Coronary artery (tissue), 2 donors: ENCODE measurements around the gene POP4.
"Not testable (repeated sequence)": the region's sequence is repeated elsewhere in the genome, so short reads cannot be mapped to it uniquely, and the experiment has no call there.

ENCODE experiments used
- DNase-seq: peaks from one replicate; pipeline ENCODE4 v3.0.0-alpha.2; 2017; ENCODE audit warnings: low spot score
- H3K27ac ChIP-seq, 2 donors: fragments of 200-600 bp; sonication (generic); one replicate each; pipeline ENCODE4 v1.5.1; 2016 to 2019
- H3K4me3 ChIP-seq: fragments of 200-600 bp; sonication (generic); 2 replicates; pipeline ENCODE4 v1.5.1; 2016; ENCODE audit warnings: mild to moderate bottlenecking, moderate library complexity
- TF ChIP-seq, protein P1 (sequence below): fragments of 200-600 bp; sonication (generic); IDR thresholded peaks from one replicate; pipeline ENCODE4 v1.5.1; 2019; ENCODE audit warnings: antibody characterized with exemption

POP4 gene

DNA sequence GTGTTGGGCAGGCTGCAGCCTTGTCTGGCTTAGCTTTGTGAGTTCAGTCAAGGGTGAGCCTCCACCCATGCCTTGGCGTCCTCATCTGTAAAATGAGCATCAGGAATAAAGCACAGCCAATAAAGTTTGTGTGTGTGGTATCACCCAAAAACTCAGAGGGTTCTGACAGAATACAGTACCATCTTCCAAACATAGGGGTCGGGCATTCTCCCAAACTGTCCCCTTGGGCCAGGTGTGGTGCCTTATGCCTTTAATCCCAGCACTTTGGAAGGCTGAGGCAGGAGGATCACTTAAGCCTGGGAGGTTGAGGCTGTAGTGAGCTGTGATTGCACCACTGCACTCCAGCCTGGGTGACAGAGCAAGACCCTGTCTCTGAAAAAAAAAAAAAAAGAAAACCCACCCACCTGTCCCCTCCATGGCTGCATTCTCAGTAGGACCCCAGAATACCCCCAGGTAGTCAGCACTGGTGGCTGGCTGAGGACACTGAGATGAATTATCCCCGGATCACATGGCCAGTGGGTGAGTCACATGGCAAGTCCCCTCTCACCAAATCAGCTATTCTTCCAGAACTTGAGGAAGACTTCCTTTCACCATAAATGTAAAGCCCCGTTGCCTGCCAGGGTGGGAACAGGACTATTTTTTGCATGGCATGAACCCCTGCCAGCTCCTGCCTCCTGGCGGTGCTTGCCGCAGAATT lies 18.6 kb downstream of the POP4 start:
- no peak overlapping the region for H3K27ac ChIP-seq
- TF ChIP-seq, protein P1, sequence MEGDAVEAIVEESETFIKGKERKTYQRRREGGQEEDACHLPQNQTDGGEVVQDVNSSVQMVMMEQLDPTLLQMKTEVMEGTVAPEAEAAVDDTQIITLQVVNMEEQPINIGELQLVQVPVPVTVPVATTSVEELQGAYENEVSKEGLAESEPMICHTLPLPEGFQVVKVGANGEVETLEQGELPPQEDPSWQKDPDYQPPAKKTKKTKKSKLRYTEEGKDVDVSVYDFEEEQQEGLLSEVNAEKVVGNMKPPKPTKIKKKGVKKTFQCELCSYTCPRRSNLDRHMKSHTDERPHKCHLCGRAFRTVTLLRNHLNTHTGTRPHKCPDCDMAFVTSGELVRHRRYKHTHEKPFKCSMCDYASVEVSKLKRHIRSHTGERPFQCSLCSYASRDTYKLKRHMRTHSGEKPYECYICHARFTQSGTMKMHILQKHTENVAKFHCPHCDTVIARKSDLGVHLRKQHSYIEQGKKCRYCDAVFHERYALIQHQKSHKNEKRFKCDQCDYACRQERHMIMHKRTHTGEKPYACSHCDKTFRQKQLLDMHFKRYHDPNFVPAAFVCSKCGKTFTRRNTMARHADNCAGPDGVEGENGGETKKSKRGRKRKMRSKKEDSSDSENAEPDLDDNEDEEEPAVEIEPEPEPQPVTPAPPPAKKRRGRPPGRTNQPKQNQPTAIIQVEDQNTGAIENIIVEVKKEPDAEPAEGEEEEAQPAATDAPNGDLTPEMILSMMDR = no peak
- DNase-seq = no peak
- no peak overlapping the region for H3K4me3 ChIP-seq

DNA sequence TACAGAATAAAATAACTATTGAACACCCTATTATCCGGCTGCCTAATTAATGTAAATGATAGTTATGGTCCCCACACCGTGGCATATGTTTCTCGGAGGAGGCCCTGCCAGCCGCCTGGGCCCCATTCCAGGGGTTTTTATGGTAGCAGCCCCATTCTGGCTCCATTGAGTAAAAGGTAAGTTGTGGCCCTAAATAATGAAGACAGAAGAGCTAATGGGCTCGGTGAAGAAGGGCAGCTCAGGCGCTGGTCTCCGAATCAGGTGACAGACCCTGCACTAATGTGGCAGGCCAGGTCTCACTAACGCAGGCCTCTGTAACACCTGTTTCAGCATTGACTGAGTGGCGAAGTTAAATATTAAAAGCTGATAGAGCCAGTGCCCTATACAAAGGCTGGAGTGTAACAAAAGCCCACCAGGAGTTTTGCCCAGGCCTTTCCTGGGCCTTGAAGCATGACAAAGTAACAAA lies 19.1 kb downstream of the POP4 start:
- no peak for DNase-seq
- H3K27ac ChIP-seq = no peak overlapping the region
- TF ChIP-seq, protein P1 = no peak
- H3K4me3 ChIP-seq = no peak overlapping the region

DNA sequence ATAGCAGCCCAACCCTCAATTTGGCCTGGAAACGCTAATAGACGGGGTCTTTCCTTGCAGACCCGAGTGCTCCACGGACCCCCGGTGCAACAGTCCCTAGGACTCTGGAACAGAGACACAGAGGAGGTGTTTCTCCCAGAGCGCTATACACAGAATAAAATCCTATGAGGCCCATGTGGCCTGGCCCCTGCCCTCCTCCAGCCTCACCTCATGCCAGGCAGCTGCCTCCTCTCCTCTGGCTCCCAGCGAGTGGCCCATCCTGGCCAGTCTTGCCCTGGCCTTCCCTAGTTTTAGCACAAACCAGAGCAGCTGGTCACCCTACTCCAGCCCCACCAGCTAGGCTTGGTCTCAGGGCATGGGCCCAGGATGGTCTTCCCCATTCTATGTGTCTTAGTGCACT lies 20.3 kb downstream of the POP4 start:
- no peak for DNase-seq
- TF ChIP-seq, protein P1 = no peak
- Histone ChIP-seq H3K4me3 (no peak overlapping the region), H3K27ac (no peak overlapping the region)

DNA sequence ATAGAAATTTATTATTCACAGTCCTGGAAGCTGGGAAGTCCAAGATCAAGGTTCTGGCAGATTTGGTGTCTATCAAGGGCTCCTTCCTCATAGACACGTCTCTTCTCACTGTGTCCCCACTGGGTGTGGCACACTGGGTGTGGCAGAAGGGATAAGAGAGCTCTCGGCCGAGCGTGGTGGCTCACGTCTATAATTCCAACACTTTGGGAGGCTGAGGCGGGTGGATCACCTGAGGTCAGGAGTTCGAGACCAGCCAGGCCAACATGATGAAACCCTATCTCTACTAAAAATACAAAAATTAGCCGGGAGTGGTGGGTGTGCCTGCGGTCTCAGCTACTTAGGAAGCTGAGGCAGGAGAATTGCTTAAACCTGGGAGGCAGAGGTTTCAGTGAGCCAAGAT lies 20.7 kb downstream of the POP4 start:
- not testable (repeated sequence) for DNase-seq, H3K27ac ChIP-seq, H3K4me3 ChIP-seq

DNA sequence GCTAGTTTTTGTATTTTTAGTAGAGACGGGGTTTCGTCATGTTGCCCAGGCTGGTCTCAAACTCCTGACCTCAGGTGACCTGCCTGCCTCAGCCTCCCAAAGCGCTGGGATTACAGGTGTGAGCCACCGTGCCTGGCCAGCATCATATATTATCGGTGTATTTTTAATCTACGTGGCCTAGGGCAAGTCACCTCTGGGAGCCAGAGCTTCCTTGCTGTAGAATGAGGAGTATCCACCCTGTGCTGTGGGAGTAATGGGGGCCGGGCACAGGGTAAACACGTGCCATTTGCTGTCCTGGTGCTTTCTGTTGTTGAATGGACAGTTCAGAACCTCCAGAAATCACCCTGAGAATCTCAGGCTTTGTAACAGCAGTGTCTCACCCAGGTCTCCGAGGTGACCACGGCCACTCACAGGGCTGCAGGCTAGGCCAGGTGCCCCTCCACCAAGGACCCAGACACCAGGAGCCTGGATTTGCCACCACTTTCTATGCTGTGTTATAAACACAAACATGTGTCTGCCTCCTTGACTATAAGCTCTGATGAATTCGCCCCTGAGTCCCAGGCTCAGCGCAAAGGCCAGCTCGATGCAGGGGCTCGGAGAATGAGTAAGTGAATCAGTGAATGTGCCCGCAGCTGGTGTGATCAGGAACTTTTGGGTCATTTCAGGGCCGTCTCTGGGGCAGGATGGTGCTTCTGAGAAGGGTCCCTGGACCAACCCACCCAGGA lies 22.7 kb downstream of the POP4 start:
- TF ChIP-seq, protein P1 = no peak
- Histone ChIP-seq H3K4me3 (no peak overlapping the region), H3K27ac (no peak overlapping the region)
- DNase-seq = no peak

DNA sequence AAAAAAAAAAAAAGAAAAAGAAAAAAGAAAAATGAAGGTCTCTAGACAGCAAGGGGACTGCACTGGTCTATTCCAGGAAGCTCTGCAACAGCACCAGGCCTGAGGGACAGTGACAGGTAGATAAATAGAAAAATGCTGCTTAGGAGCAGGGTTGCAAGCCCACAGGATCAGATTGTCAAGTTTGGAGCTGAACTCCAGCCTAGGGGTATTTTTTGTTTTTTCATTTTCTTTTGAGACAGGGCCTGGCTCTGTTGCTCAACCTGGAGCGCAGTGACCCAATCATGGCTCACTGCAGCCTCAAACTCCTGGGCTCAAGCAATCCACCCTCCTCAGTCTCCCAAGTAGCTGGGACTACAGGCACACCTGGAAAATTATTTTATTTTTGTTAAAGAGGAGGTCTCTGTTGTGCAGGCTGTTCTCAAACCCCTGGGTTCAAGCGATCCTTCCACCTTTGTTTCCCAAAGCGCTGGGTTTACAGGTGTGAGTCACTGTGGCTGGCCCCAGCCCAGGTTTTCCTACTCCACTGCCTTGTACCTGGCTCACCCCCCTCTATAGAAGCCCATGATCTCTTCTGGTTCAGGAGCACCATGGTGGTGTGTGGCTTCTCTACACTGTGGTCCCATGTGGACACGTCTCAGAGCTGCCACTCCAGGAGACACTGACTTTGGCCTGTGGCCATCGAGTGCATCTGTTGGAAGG lies 23.9 kb downstream of the POP4 start:
- no peak for DNase-seq
- H3K27ac ChIP-seq = no peak overlapping the region

DNA sequence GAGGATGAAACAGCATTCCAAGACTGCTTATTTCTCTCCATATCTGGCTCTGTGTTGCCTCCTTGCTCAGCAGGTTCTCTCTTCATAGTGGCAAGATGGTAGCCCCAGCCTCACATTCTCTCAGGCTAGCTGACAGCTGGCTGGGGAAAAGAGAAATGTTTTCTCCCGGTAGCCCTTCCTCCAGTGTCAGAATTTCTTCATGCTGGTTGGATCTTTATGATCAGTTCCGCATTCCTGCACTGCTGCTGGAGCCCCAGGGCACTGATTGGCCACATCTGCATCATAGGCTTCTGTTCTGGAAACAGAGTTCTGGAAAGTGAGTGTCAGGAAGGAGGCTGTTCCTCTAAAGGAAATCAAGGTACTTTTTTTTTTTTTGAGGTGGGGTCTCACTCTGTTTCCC lies 24.6 kb downstream of the POP4 start:
- H3K4me3 ChIP-seq = no peak overlapping the region
- no peak for DNase-seq
- H3K27ac ChIP-seq = no peak overlapping the region
- TF ChIP-seq, protein P1 = no peak

More for the DNA sequence above, 23.9 kb downstream of the POP4 start:
- TF ChIP-seq, protein P1 = no peak
- no peak overlapping the region for H3K4me3 ChIP-seq
